ENCODE results near the gene TMEM86A. TPM values are rescaled to one million over a fixed set of nuclear protein-coding genes. Genes with fewer than 3 reads are reported as not detected.

TMEM86A gene
- polyA plus RNA-seq, 2 of the 4 experiments (the other 2 are of a cell fraction) = 0.10 to 0.41 TPM

GRCh38 chr11:18754308-18754707 is 55.7 kb downstream of the TMEM86A start:
- 41% methylated on average over 5 of the region's 5 CpGs for WGBS (ENCODE audit: missing lambda C conversion rate)
- H3K4me1 ChIP-seq = peaks cover 14% of the 10 kb centered on the region; the same call in 2 of the 3 replicates
- H3K4me2 ChIP-seq = no peak overlapping the region
- ChIA-PET POLR2A (no interaction called here), CTCF (interaction anchor here (1.5 to 7.2 kb wide), 3 partner anchors 11 to 32 kb away, joined by 6 to 51 read pairs (median 9); no protein-coding TSS in a partner anchor)
- H3K27ac ChIP-seq = no peak overlapping the region
- TF ChIP-seq FOXS1 (CRISPR knock-in tag; IDR thresholded peaks at IDR 0.05) (no peak), POLR2AphosphoS2 (conservative IDR thresholded peaks at IDR 0.05; ENCODE audit: low read length) (no peak), PBX3 (IDR thresholded peaks at IDR 0.05) (no peak), HMGXB4 (CRISPR knock-in tag; IDR thresholded peaks at IDR 0.05; ENCODE audit: borderline replicate concordance) (no peak), HEYL (CRISPR knock-in tag; IDR thresholded peaks at IDR 0.05) (no peak), HOXB13 (CRISPR knock-in tag; IDR thresholded peaks at IDR 0.05; ENCODE audit: low read depth) (no peak), EHMT2 (IDR thresholded peaks at IDR 0.05; ENCODE audit: low read depth) (no peak), CHD2 (IDR thresholded peaks at IDR 0.05; ENCODE audit: low read length, partially characterized antibody) (no peak)
- peak in 1 of 2 experiments; percentile 48; a peak in 3 of 6 replicates for ATAC-seq
- peak; percentile 23 to 29 for DNase-seq (ENCODE audit: low read depth in 1 of 2, low spot score in 1 of 2)
- H3K4me3 ChIP-seq = no peak overlapping the region
- no peaks in the 10 kb centered on the region for H3K9me3 ChIP-seq
- no peak for FAIRE-seq

Other genes starting within 250 kb of the TMEM86A start
- not detected in 2 replicates for gene LDHAL6A, start 242.9 kb upstream of the TMEM86A start, polyA plus RNA-seq (2011; rRNA removed)
- not detected in 3 replicates for gene LDHAL6A, start 242.9 kb upstream of the TMEM86A start, polyA plus RNA-seq (2017; fragmentation: RNase III; extraction: RNeasy Plus Mini Kit Qiagen cat#74134 plus additional on column Dnase treatment)
- 161 and 233 TPM in 2 replicates for gene TSG101, start 171.8 kb upstream of the TMEM86A start, polyA plus RNA-seq (2011; rRNA removed)
- gene TSG101, start 171.8 kb upstream of the TMEM86A start, polyA plus RNA-seq (2017; fragmentation: RNase III; extraction: RNeasy Plus Mini Kit Qiagen cat#74134 plus additional on column Dnase treatment) = 111 to 116 TPM (median 112 TPM) in 3 replicates
- gene UEVLD, start 110.0 kb upstream of the TMEM86A start, polyA plus RNA-seq (2011; rRNA removed) = 36.7 and 41.2 TPM in 2 replicates
- gene UEVLD, start 110.0 kb upstream of the TMEM86A start, polyA plus RNA-seq (2017; fragmentation: RNase III; extraction: RNeasy Plus Mini Kit Qiagen cat#74134 plus additional on column Dnase treatment) = 30.6 to 36.5 TPM (median 34.7 TPM) in 3 replicates
- 1.6 and 1.7 TPM in 2 replicates for gene MISFA, start 99.0 kb upstream of the TMEM86A start, polyA plus RNA-seq (2011; rRNA removed)
- gene MISFA, start 99.0 kb upstream of the TMEM86A start, polyA plus RNA-seq (2017; fragmentation: RNase III; extraction: RNeasy Plus Mini Kit Qiagen cat#74134 plus additional on column Dnase treatment) = 5.0 to 8.4 TPM (median 6.3 TPM) in 3 replicates
- gene SPTY2D1, start 64.4 kb upstream of the TMEM86A start, polyA plus RNA-seq (2011; rRNA removed) = 16.2 and 24.6 TPM in 2 replicates
- 14.1 to 14.9 TPM (median 14.1 TPM) in 3 replicates for gene SPTY2D1, start 64.4 kb upstream of the TMEM86A start, polyA plus RNA-seq (2017; fragmentation: RNase III; extraction: RNeasy Plus Mini Kit Qiagen cat#74134 plus additional on column Dnase treatment)
- 0.06 TPM in 1 of 2 replicates, not detected in the other for gene IGSF22, start 27.4 kb downstream of the TMEM86A start, polyA plus RNA-seq (2011; rRNA removed)
- gene IGSF22, start 27.4 kb downstream of the TMEM86A start, polyA plus RNA-seq (2017; fragmentation: RNase III; extraction: RNeasy Plus Mini Kit Qiagen cat#74134 plus additional on column Dnase treatment) = 0.03 TPM in 2 of 3 replicates, not detected in the other
- 0.04 TPM in 1 of 2 replicates, not detected in the other for gene PTPN5, start 93.0 kb downstream of the TMEM86A start, polyA plus RNA-seq (2011; rRNA removed)
- 0.04 TPM in 1 of 3 replicates, not detected in the others for gene PTPN5, start 93.0 kb downstream of the TMEM86A start, polyA plus RNA-seq (2017; fragmentation: RNase III; extraction: RNeasy Plus Mini Kit Qiagen cat#74134 plus additional on column Dnase treatment)
- not detected in 2 replicates for gene MRGPRX1, start 240.6 kb downstream of the TMEM86A start, polyA plus RNA-seq (2011; rRNA removed)
- not detected in 3 replicates for gene MRGPRX1, start 240.6 kb downstream of the TMEM86A start, polyA plus RNA-seq (2017; fragmentation: RNase III; extraction: RNeasy Plus Mini Kit Qiagen cat#74134 plus additional on column Dnase treatment)